PC-9 (cell line): ENCODE data around the gene SEBOX. TPM values are rescaled to one million over a fixed set of nuclear protein-coding genes. Genes with fewer than 3 reads are reported as not detected.

Experiments
- BruUV-seq: library from RNA; stranded (reverse); fragments of 400-500 nt; replicated peaks from 2 replicates; lab custom pipeline; 2021; lab: Mats Ljungman, UMichigan
- CTCF ChIA-PET: fragments of 300-600 bp; sonication (Branson Sonifier 250); formaldehyde crosslinking; loops from one replicate; lab custom pipeline; 2022; ENCODE audit warnings: antibody characterized with exemption; lab: Charles Lee
- POLR2A ChIA-PET: fragments of 300-600 bp; sonication (Branson Sonifier 250); formaldehyde crosslinking; loops from one replicate; lab custom pipeline; 2022; ENCODE audit warnings: antibody characterized with exemption; ENCODE audit not compliant: unreplicated experiment; lab: Charles Lee
- DNase-seq, 2 experiments: peaks; one replicate each; pipeline versions ENCODE4 v3.0.0 to v3.0.0-alpha.2; 2015 to 2022; ENCODE audit warnings: mixed read lengths in 1 of 2
- H2AFZ ChIP-seq: fragments of 200-600 bp; sonication (generic); 2 replicates; pipeline ENCODE4 v1.8.1; 2017; ENCODE audit warnings: antibody characterized with exemption
- H3F3A ChIP-seq: fragments of 200-600 bp; sonication (generic); 2 replicates; pipeline ENCODE4 v1.8.1; 2017; ENCODE audit warnings: antibody characterized with exemption, mild to moderate bottlenecking, low read depth; ENCODE audit not compliant: insufficient read depth
- H3K27ac ChIP-seq: fragments of 200-600 bp; sonication (generic); 2 replicates; pipeline ENCODE4 v1.6.1; 2016; ENCODE audit warnings: mixed run types
- H3K27me3 ChIP-seq: fragments of 200-600 bp; sonication (generic); 2 replicates; pipeline ENCODE4 v1.6.1; 2016; ENCODE audit warnings: low read depth, mixed run types; ENCODE audit not compliant: insufficient read depth
- H3K36me3 ChIP-seq: fragments of 200-600 bp; sonication (generic); 2 replicates; pipeline ENCODE4 v1.6.1; 2016; ENCODE audit warnings: low read depth, mixed run types
- H3K4me1 ChIP-seq: fragments of 200-600 bp; sonication (generic); replicated peaks from 2 replicates; pipeline ENCODE4 v1.6.1; 2016; ENCODE audit warnings: mixed run types; ENCODE audit not compliant: insufficient read depth
- H3K4me2 ChIP-seq: fragments of 200-600 bp; sonication (generic); 2 replicates; pipeline ENCODE4 v1.6.1; 2017; ENCODE audit warnings: mixed run types
- H3K4me3 ChIP-seq: fragments of 200-600 bp; sonication (generic); 2 replicates; pipeline ENCODE4 v1.6.1; 2016; ENCODE audit warnings: mixed run types
- H3K79me2 ChIP-seq: fragments of 200-600 bp; sonication (generic); 2 replicates; pipeline ENCODE4 v1.6.1; 2017; ENCODE audit warnings: low read depth, mixed run types
- H3K9me2 ChIP-seq: fragments of 200-600 bp; sonication (generic); 2 replicates; pipeline ENCODE4 v1.8.1; 2017; ENCODE audit warnings: mild to moderate bottlenecking; ENCODE audit not compliant: insufficient read depth
- H3K9me3 ChIP-seq: fragments of 200-600 bp; sonication (generic); 2 replicates; pipeline ENCODE4 v1.8.1; 2016; ENCODE audit warnings: low read depth; ENCODE audit not compliant: insufficient read depth
- H4K20me1 ChIP-seq: fragments of 200-600 bp; sonication (generic); 2 replicates; pipeline ENCODE4 v1.8.1; 2017; ENCODE audit not compliant: insufficient read depth
- EZH2 ChIP-seq: fragments of 200-600 bp; sonication (generic); IDR thresholded peaks from 2 replicates; pipeline ENCODE4 v1.8.0; 2017; ENCODE audit warnings: antibody characterized with exemption, low read depth
- intact Hi-C: fragments of 100-400 bp; cut with micrococcal nuclease; formaldehyde crosslinking; loops from one replicate; pipeline ENCODE4 v1.10.0; 2022; ENCODE audit not compliant: unreplicated experiment
- total RNA-seq: library from RNA; stranded (reverse); gene quantifications from 2 replicates; pipeline ENCODE4 v1.2.3, GENCODE V29; 2021
- TF ChIP-seq, protein P1 (sequence below): fragments of 200-600 bp; sonication (generic); conservative IDR thresholded peaks from 2 replicates; pipeline ENCODE4 v1.6.1; 2017; ENCODE audit warnings: mixed run types, antibody characterized with exemption, mild to moderate bottlenecking, moderate library complexity

Gene SEBOX
- total RNA-seq, 1 experiment from 2014 or later, result not detected

DNA sequence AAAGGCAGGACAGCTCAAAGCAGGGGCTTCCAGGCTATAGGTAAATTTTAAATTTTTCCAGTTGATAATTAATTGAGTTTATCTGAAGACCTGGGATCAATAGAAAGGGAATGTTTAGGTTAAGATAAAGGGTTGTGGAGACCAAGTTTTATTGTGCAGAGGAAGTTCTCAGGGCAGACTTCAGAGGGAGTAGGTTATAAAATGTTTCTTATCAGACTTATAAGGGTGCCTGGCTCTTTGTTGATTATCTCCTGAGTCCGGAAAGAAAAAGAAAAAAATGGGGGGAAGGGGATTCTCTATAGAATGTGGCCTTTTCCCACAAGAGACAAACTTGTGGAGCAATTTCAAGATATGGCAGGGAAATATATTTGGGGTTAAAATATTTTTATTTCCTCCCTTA, 25.1 kb upstream of the SEBOX start:
- peaks cover 14% of the 10 kb centered on the region; the same call in 1 of the 2 replicates for H3F3A ChIP-seq
- H3K9me3 ChIP-seq, result no peaks in the 10 kb centered on the region
- DNase-seq, result no peak
- no TSS peak for BruUV-seq
- POLR2A ChIA-PET, result interaction anchor here (0.6 kb wide), 1 partner anchor 34 kb away, joined by 4 read pairs; no protein-coding TSS in a partner anchor
- H4K20me1 ChIP-seq, result no peaks in the 10 kb centered on the region; the same call in 1 of the 2 replicates
- no peaks in the 10 kb centered on the region for H3K27me3 ChIP-seq
- H3K4me3 ChIP-seq, result no peak overlapping the region
- no peak for TF ChIP-seq EZH2
- TF ChIP-seq, protein P1, sequence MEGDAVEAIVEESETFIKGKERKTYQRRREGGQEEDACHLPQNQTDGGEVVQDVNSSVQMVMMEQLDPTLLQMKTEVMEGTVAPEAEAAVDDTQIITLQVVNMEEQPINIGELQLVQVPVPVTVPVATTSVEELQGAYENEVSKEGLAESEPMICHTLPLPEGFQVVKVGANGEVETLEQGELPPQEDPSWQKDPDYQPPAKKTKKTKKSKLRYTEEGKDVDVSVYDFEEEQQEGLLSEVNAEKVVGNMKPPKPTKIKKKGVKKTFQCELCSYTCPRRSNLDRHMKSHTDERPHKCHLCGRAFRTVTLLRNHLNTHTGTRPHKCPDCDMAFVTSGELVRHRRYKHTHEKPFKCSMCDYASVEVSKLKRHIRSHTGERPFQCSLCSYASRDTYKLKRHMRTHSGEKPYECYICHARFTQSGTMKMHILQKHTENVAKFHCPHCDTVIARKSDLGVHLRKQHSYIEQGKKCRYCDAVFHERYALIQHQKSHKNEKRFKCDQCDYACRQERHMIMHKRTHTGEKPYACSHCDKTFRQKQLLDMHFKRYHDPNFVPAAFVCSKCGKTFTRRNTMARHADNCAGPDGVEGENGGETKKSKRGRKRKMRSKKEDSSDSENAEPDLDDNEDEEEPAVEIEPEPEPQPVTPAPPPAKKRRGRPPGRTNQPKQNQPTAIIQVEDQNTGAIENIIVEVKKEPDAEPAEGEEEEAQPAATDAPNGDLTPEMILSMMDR, result no peak
- no peak overlapping the region for H3K4me2 ChIP-seq
- no peak overlapping the region for H2AFZ ChIP-seq
- peaks cover 16% of the 10 kb centered on the region; the same call in 1 of the 2 replicates for H3K36me3 ChIP-seq
- H3K27ac ChIP-seq, result no peak overlapping the region
- H3K9me2 ChIP-seq, result no peaks in the 10 kb centered on the region
- intact Hi-C loops, result no loop called here
- peaks cover 11% of the 10 kb centered on the region; the same call in 1 of the 2 replicates for H3K79me2 ChIP-seq
- H3K4me1 ChIP-seq, result peaks cover 13% of the 10 kb centered on the region
- CTCF ChIA-PET, result no interaction called here

DNA sequence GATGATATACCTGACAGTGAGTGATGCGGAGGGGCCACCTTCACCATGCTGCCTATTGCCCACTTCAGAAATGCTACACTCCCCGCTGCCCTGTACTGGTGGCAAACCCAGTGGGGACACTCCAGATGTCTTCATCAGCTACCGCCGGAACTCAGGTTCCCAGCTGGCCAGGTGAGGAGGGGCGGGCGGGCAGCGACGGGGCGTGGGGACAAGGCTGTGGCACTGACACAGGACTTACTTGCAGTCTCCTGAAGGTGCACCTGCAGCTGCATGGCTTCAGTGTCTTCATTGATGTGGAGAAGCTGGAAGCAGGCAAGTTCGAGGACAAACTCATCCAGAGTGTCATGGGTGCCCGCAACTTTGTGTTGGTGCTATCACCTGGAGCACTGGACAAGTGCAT, 23.1 kb upstream of the SEBOX start:
- CTCF ChIA-PET, result no interaction called here
- POLR2A ChIA-PET, result no interaction called here
- H3K9me3 ChIP-seq, result no peaks in the 10 kb centered on the region
- BruUV-seq, result no TSS peak
- intact Hi-C loops, result no loop called here
- peaks cover 23% of the 10 kb centered on the region for H3K4me1 ChIP-seq
- no peaks in the 10 kb centered on the region; the same call in 1 of the 2 replicates for H4K20me1 ChIP-seq
- no peak for DNase-seq
- TF ChIP-seq, protein P1, result no peak
- TF ChIP-seq EZH2, result no peak
- H3K27ac ChIP-seq, result no peak overlapping the region
- H3K4me3 ChIP-seq, result no peak overlapping the region
- no peak overlapping the region for H3K4me2 ChIP-seq
- H3K27me3 ChIP-seq, result no peaks in the 10 kb centered on the region
- peaks cover 11% of the 10 kb centered on the region; the same call in 1 of the 2 replicates for H3K79me2 ChIP-seq
- peaks cover 16% of the 10 kb centered on the region; the same call in 1 of the 2 replicates for H3K36me3 ChIP-seq
- no peak overlapping the region for H2AFZ ChIP-seq
- H3K9me2 ChIP-seq, result no peaks in the 10 kb centered on the region
- peaks cover 27% of the 10 kb centered on the region; the same call in 1 of the 2 replicates for H3F3A ChIP-seq

DNA sequence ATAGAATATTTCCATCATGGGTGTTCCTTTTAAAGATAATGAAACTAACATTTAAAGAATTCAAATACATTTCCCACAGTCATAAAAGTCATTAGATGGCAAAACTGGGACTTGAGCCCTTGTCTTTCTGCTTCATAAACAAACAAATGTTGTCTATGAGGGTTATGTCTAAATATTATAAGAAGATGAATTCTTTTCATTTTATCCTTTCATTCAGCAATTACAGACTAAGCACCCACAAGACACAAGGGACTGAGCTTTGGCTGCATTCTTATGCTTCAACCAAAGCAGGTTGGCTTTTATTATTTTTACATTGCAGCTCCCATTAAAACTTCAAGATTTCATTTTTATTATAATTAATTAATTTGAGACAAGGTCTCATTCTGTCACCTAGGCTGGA, 21.4 kb upstream of the SEBOX start:
- Histone ChIP-seq H3K4me3 (no peak overlapping the region), H3K79me2 (peaks cover 11% of the 10 kb centered on the region; the same call in 1 of the 2 replicates), H3K27ac (no peak overlapping the region), H3K36me3 (peaks cover 16% of the 10 kb centered on the region; the same call in 1 of the 2 replicates), H3K4me1 (peaks cover 23% of the 10 kb centered on the region), H3K27me3 (no peaks in the 10 kb centered on the region), H4K20me1 (no peaks in the 10 kb centered on the region; the same call in 1 of the 2 replicates), H2AFZ (no peak overlapping the region), H3F3A (peaks cover 27% of the 10 kb centered on the region; the same call in 1 of the 2 replicates), H3K9me2 (no peaks in the 10 kb centered on the region), H3K4me2 (no peak overlapping the region; the same call in 1 of the 2 replicates), H3K9me3 (no peaks in the 10 kb centered on the region)
- BruUV-seq, result no TSS peak
- CTCF ChIA-PET, result interaction anchor here (0.9 kb wide), 1 partner anchor 30 kb away, joined by 3 read pairs; no protein-coding TSS in a partner anchor
- POLR2A ChIA-PET, result no interaction called here
- TF ChIP-seq, protein P1, result no peak
- no peak for TF ChIP-seq EZH2
- intact Hi-C loops, result no loop called here
- DNase-seq, result no peak
